ENCODE measurements around the gene SLC22A23. TPM values are rescaled to one million over a fixed set of nuclear protein-coding genes. Genes with fewer than 3 reads are reported as not detected.

SLC22A23 gene
- total and polyA plus RNA-seq, 2 experiments from 2014 or later: 2.4 to 7.3 TPM

GRCh38 chr6:3411967-3412778, 44.7 kb downstream of the SLC22A23 start:
- no peak for TF ChIP-seq EZH2phosphoT487 (IDR thresholded peaks at IDR 0.05; ENCODE audit: insufficient read depth, low read depth)
- TF ChIP-seq EZH2 (IDR thresholded peaks at IDR 0.05; ENCODE audit: insufficient read depth, poor library complexity, severe bottlenecking): no peak
- Histone ChIP-seq H3K27me3 (replicated peaks; ENCODE audit: insufficient read depth) (no peaks in the 10 kb centered on the region), H3K9me2 (ENCODE audit: insufficient read depth) (no peaks in the 10 kb centered on the region), H3K4me3 (no peak overlapping the region), H3K36me3 (ENCODE audit: low read depth) (no peaks in the 10 kb centered on the region), H3K4me2 (ENCODE audit: unreplicated experiment) (no peak overlapping the region), H2AFZ (no peak overlapping the region), H3K79me2 (ENCODE audit: insufficient read depth) (peaks cover 4% of the 10 kb centered on the region), H3K9me3 (ENCODE audit: low read depth) (no peaks in the 10 kb centered on the region), H3F3A (ENCODE audit: insufficient read depth) (peaks cover 6% of the 10 kb centered on the region; the same call in 1 of the 2 replicates), H3K4me1 (ENCODE audit: insufficient read depth) (no peaks in the 10 kb centered on the region), H3K27ac (no peak overlapping the region), H3K9ac (no peak overlapping the region), H4K20me1 (ENCODE audit: insufficient read depth) (no peaks in the 10 kb centered on the region)
- DNase-seq: no peak
- WGBS, 2 experiments (ENCODE audit: low coverage in 1 of 2, low lambda C conversion rate in 2 of 2, missing lambda C conversion rate in 2 of 2): 95% methylated on average over 11 of the region's 11 CpGs
- in situ Hi-C loops (cut with MboI): no loop called here

GRCh38 chr6:3410385-3411360, 46.2 kb downstream of the SLC22A23 start:
- no peaks in the 10 kb centered on the region for H4K20me1 ChIP-seq (ENCODE audit: insufficient read depth)
- DNase-seq: peak; percentile 71
- H2AFZ ChIP-seq: no peak overlapping the region

DNA sequence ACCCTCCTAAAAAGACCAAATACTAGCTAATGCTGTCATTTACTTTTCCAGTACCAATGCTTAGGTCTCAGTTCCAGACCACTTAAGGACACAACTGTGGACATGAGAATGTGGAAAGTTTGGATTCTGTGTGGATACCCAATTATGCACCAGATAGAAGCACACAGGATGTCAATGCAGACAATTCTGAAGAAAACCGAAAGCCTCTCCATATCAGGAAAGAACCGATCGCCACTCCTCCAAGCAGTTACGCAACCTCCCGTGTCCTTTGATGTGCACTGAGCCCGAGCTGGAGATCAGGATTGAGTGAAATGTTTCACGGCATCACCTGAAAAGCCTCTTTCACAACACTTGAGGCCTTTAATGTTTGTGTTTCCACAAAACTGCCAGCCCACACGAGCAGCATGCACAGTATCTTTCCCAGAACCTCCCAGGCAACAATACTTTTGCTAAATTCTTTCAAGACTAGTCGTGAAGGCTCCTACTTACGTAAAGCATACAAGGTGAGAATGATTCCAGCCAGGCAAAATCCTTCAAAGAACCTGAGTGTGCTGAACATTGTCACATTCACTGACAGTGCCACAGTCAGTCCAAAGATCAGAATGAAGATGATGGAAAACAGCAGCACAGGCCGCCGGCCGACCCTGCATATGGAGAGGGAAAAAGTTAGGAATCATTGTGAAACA, 47.0 kb downstream of the SLC22A23 start:
- no peak for TF ChIP-seq EZH2phosphoT487 (IDR thresholded peaks at IDR 0.05; ENCODE audit: insufficient read depth, low read depth)
- TF ChIP-seq EZH2 (IDR thresholded peaks at IDR 0.05; ENCODE audit: insufficient read depth, poor library complexity, severe bottlenecking): no peak
- in situ Hi-C loops (cut with MboI): no loop called here
- no peaks in the 10 kb centered on the region for H4K20me1 ChIP-seq (ENCODE audit: insufficient read depth)
- 90 to 94% methylated on average over 13 of the region's 13 CpGs for WGBS, 2 experiments (ENCODE audit: low coverage in 1 of 2, low lambda C conversion rate in 2 of 2, missing lambda C conversion rate in 2 of 2)
- H3K27me3 ChIP-seq (replicated peaks; ENCODE audit: insufficient read depth): no peaks in the 10 kb centered on the region
- no peaks in the 10 kb centered on the region for H3K9me3 ChIP-seq (ENCODE audit: low read depth)
- H2AFZ ChIP-seq: no peak overlapping the region
- H3F3A ChIP-seq (ENCODE audit: insufficient read depth): peaks cover 24% of the 10 kb centered on the region
- H3K4me2 ChIP-seq (ENCODE audit: unreplicated experiment): no peak overlapping the region
- no peak for DNase-seq
- no peaks in the 10 kb centered on the region for H3K9me2 ChIP-seq (ENCODE audit: insufficient read depth)
- no peak overlapping the region for H3K9ac ChIP-seq
- H3K4me3 ChIP-seq: no peak overlapping the region
- no peak overlapping the region for H3K27ac ChIP-seq
- H3K36me3 ChIP-seq (ENCODE audit: low read depth): no peaks in the 10 kb centered on the region
- H3K4me1 ChIP-seq (ENCODE audit: insufficient read depth): peaks cover 18% of the 10 kb centered on the region
- no peaks in the 10 kb centered on the region; the same call in 1 of the 2 replicates for H3K79me2 ChIP-seq (ENCODE audit: insufficient read depth)

More at GRCh38 chr6:3410385-3411360, 46.2 kb downstream of the SLC22A23 start:
- Histone ChIP-seq H3K4me2 (ENCODE audit: unreplicated experiment) (no peak overlapping the region), H3K4me3 (no peak overlapping the region), H3K4me1 (ENCODE audit: insufficient read depth) (peaks cover 10% of the 10 kb centered on the region), H3F3A (ENCODE audit: insufficient read depth) (peaks cover 20% of the 10 kb centered on the region; the same call in 1 of the 2 replicates), H3K36me3 (ENCODE audit: low read depth) (no peaks in the 10 kb centered on the region), H3K27ac (no peak overlapping the region), H3K27me3 (replicated peaks; ENCODE audit: insufficient read depth) (no peaks in the 10 kb centered on the region), H3K79me2 (ENCODE audit: insufficient read depth) (no peaks in the 10 kb centered on the region; the same call in none of the 2 replicates), H3K9ac (no peak overlapping the region), H3K9me3 (ENCODE audit: low read depth) (no peaks in the 10 kb centered on the region), H3K9me2 (ENCODE audit: insufficient read depth) (no peaks in the 10 kb centered on the region)
- in situ Hi-C loops (cut with MboI): no loop called here
- WGBS, 2 experiments (ENCODE audit: low coverage in 1 of 2, low lambda C conversion rate in 2 of 2, missing lambda C conversion rate in 2 of 2): 67 to 72% methylated on average over 15 of the region's 15 CpGs
- TF ChIP-seq EZH2 (IDR thresholded peaks at IDR 0.05; ENCODE audit: insufficient read depth, poor library complexity, severe bottlenecking): no peak
- no peak for TF ChIP-seq EZH2phosphoT487 (IDR thresholded peaks at IDR 0.05; ENCODE audit: insufficient read depth, low read depth)

GRCh38 chr6:3408665-3409064, 48.2 kb downstream of the SLC22A23 start:
- in situ Hi-C loops (cut with MboI): no loop called here
- TF ChIP-seq EZH2 (IDR thresholded peaks at IDR 0.05; ENCODE audit: insufficient read depth, poor library complexity, severe bottlenecking) (no peak), EZH2phosphoT487 (IDR thresholded peaks at IDR 0.05; ENCODE audit: insufficient read depth, low read depth) (no peak)
- WGBS, 2 experiments (ENCODE audit: low coverage in 1 of 2, low lambda C conversion rate in 2 of 2, missing lambda C conversion rate in 2 of 2): 94 to 95% methylated on average over 7 of the region's 7 CpGs

More at GRCh38 chr6:3408665-3409064, 48.2 kb downstream of the SLC22A23 start:
- H3K36me3 ChIP-seq (ENCODE audit: low read depth): no peaks in the 10 kb centered on the region
- H3K27ac ChIP-seq: no peak overlapping the region
- H3K4me3 ChIP-seq: no peak overlapping the region
- no peak overlapping the region for H2AFZ ChIP-seq
- H3K79me2 ChIP-seq (ENCODE audit: insufficient read depth): no peaks in the 10 kb centered on the region; the same call in 1 of the 2 replicates
- no peaks in the 10 kb centered on the region for H3K9me2 ChIP-seq (ENCODE audit: insufficient read depth)
- H3K4me1 ChIP-seq (ENCODE audit: insufficient read depth): peaks cover 19% of the 10 kb centered on the region
- H3F3A ChIP-seq (ENCODE audit: insufficient read depth): peaks cover 24% of the 10 kb centered on the region
- no peak overlapping the region for H3K4me2 ChIP-seq (ENCODE audit: unreplicated experiment)
- no peaks in the 10 kb centered on the region for H4K20me1 ChIP-seq (ENCODE audit: insufficient read depth)
- no peak for DNase-seq
- H3K9me3 ChIP-seq (ENCODE audit: low read depth): no peaks in the 10 kb centered on the region
- H3K27me3 ChIP-seq (replicated peaks; ENCODE audit: insufficient read depth): no peaks in the 10 kb centered on the region
- no peak overlapping the region for H3K9ac ChIP-seq
